H1 (cell line): Measurements from ENCODE around the gene ARNT2. TPM values are rescaled to one million over a fixed set of nuclear protein-coding genes. Genes with fewer than 3 reads are reported as not detected.
A peak's percentile ranks its signal among the peaks of the same experiment; 100 is the strongest.

Experiments used
- CTCF ChIA-PET: fragments of 300-600 bp; sonication (Branson Sonifier 250); formaldehyde crosslinking; loops from one replicate; lab custom pipeline; 2021; ENCODE audit not compliant: partially characterized antibody; lab: Charles Lee
- POLR2A ChIA-PET: fragments of 300-600 bp; sonication (Branson Sonifier 250); formaldehyde crosslinking; loops from one replicate; lab custom pipeline; 2021; ENCODE audit warnings: inconsistent platforms; ENCODE audit not compliant: partially characterized antibody; lab: Charles Lee
- DNase-seq, 2 experiments: peaks; one replicate each; pipeline versions ENCODE4 v3.0.0 to v3.0.0-alpha.2; 2010 to 2022; ENCODE audit warnings: low spot score in 2 of 2, low read depth in 1 of 2, mixed read lengths in 1 of 2
- FAIRE-seq: peaks from 2 replicates; lab custom pipeline; 2011; peaks lifted over from hg19 to GRCh38; lab: Jason Lieb, UNC
- H2AFZ ChIP-seq: 2 replicates; pipeline ENCODE4 v1.8.1; 2012; ENCODE audit warnings: low read length, inconsistent platforms
- H2AK5ac ChIP-seq: 2 replicates; pipeline ENCODE4 v1.6.1; 2013; ENCODE audit warnings: low read depth, low read length
- H2BK120ac ChIP-seq: replicated peaks from 2 replicates; pipeline ENCODE3; 2013; ENCODE audit warnings: low read depth, low read length, inconsistent platforms
- H2BK12ac ChIP-seq: 2 replicates; pipeline ENCODE4 v1.6.1; 2013; ENCODE audit warnings: low read depth, low read length
- H2BK15ac ChIP-seq: 2 replicates; pipeline ENCODE4 v1.6.1; 2013; ENCODE audit warnings: low read length
- H2BK20ac ChIP-seq: 2 replicates; pipeline ENCODE4 v1.6.1; 2013; ENCODE audit warnings: low read length
- H2BK5ac ChIP-seq: 2 replicates; pipeline ENCODE4 v1.6.1; 2013; ENCODE audit warnings: low read depth, low read length
- H3K14ac ChIP-seq: 2 replicates; pipeline ENCODE4 v1.6.1; 2013; ENCODE audit warnings: inconsistent platforms; ENCODE audit not compliant: insufficient read length
- H3K18ac ChIP-seq: 2 replicates; pipeline ENCODE4 v1.6.1; 2013; ENCODE audit warnings: low read length; ENCODE audit errors: extremely low read depth
- H3K23ac ChIP-seq: 2 replicates; pipeline ENCODE4 v1.6.1; 2013; ENCODE audit warnings: inconsistent platforms; ENCODE audit not compliant: insufficient read length
- H3K23me2 ChIP-seq: 2 replicates; pipeline ENCODE4 v1.6.1; 2013; ENCODE audit warnings: low read depth, low read length
- H3K27ac ChIP-seq: 2 replicates; pipeline ENCODE4 v1.6.1; 2011; ENCODE audit warnings: low read depth, low read length, inconsistent platforms
- H3K27me3 ChIP-seq, 4 experiments: replicated peaks in 1 of 4; 1 replicate in 1 of 4; 2 replicates in 3 of 4; pipeline versions ENCODE4 v1.6.1 to v1.8.1; 2011 to 2013; ENCODE audit warnings: low read length in 3 of 4, mild to moderate bottlenecking in 3 of 4, inconsistent platforms in 2 of 4, mixed read lengths in 2 of 4, moderate library complexity in 1 of 4; ENCODE audit not compliant: control insufficient read depth in 3 of 4, insufficient read depth in 3 of 4; ENCODE audit errors: extremely low read depth in 1 of 4
- H3K36me3 ChIP-seq, 4 experiments: 2 replicates each; pipeline versions ENCODE4 v1.6.1 to v1.8.1; 2011 to 2013; ENCODE audit warnings: mild to moderate bottlenecking in 4 of 4, low read length in 3 of 4, moderate library complexity in 2 of 4, control low read depth in 1 of 4, inconsistent platforms in 1 of 4; ENCODE audit not compliant: insufficient read depth in 4 of 4, control insufficient read depth in 2 of 4
- H3K4ac ChIP-seq: replicated peaks from 2 replicates; pipeline ENCODE3; 2013; ENCODE audit warnings: low read length, low read depth, mixed read lengths, inconsistent platforms; ENCODE audit not compliant: insufficient read length
- H3K4me1 ChIP-seq, 4 experiments: replicated peaks in 1 of 4; 1 replicate in 1 of 4; 2 replicates in 3 of 4; pipeline versions ENCODE4 v1.6.1 to v1.8.1; 2011 to 2013; ENCODE audit warnings: low read length in 3 of 4, inconsistent platforms in 2 of 4, mixed read lengths in 1 of 4; ENCODE audit not compliant: insufficient read depth in 4 of 4, control insufficient read depth in 3 of 4
- H3K4me2 ChIP-seq, 2 experiments: 2 replicates each; pipeline versions ENCODE4 v1.6.1 to v1.8.1; 2011 to 2013; ENCODE audit warnings: low read depth in 2 of 2, low read length in 2 of 2, control low read depth in 1 of 2, inconsistent platforms in 1 of 2, mild to moderate bottlenecking in 1 of 2; ENCODE audit not compliant: insufficient read depth in 1 of 2
- H3K4me3 ChIP-seq, 4 experiments: fragments of 200-600, 300-600 bp in 1 of 4; sonication (generic), shearing (Covaris generic), sonication (Bioruptor Twin) in 1 of 4; 2 replicates each; pipeline versions ENCODE4 v1.5.1 to v1.8.1; 2011 to 2016; ENCODE audit warnings: low read length in 4 of 4, low read depth in 3 of 4, control low read depth in 2 of 4, inconsistent platforms in 2 of 4, mild to moderate bottlenecking in 2 of 4, mixed read lengths in 1 of 4, moderate library complexity in 1 of 4; ENCODE audit not compliant: insufficient read depth in 2 of 4; ENCODE audit errors: extremely low read depth in 1 of 4
- H3K56ac ChIP-seq: replicated peaks from 2 replicates; pipeline ENCODE3; 2013; ENCODE audit warnings: low read depth, mild to moderate bottlenecking, mixed read lengths, low read length, inconsistent platforms; ENCODE audit not compliant: insufficient read length
- H3K79me1 ChIP-seq: 2 replicates; pipeline ENCODE4 v1.6.1; 2013; ENCODE audit warnings: low read depth, low read length, control low read depth
- H3K79me2 ChIP-seq, 2 experiments: 2 replicates each; pipeline versions ENCODE4 v1.6.1 to v1.8.1; 2012 to 2013; ENCODE audit warnings: low read length in 2 of 2, mild to moderate bottlenecking in 2 of 2, inconsistent platforms in 1 of 2; ENCODE audit not compliant: insufficient read depth in 2 of 2, control insufficient read depth in 1 of 2
- H3K9ac ChIP-seq, 4 experiments: replicated peaks in 1 of 4; 1 replicate in 1 of 4; 2 replicates in 3 of 4; pipeline versions ENCODE4 v1.6.1 to v1.8.1; 2011 to 2013; ENCODE audit warnings: low read depth in 3 of 4, low read length in 3 of 4, control low read depth in 2 of 4, mild to moderate bottlenecking in 2 of 4, moderate library complexity in 2 of 4, inconsistent platforms in 1 of 4; ENCODE audit errors: extremely low read depth in 1 of 4
- H3K9me3 ChIP-seq, 2 experiments: 2 replicates each; pipeline versions ENCODE4 v1.6.1 to v1.8.1; 2012 to 2013; ENCODE audit warnings: mild to moderate bottlenecking in 2 of 2, moderate library complexity in 2 of 2, control low read depth in 1 of 2, inconsistent platforms in 1 of 2, low read depth in 1 of 2, low read length in 1 of 2, mixed read lengths in 1 of 2; ENCODE audit not compliant: insufficient read depth in 2 of 2
- H4K20me1 ChIP-seq, 2 experiments: replicated peaks in 1 of 2; 2 replicates each; pipeline versions ENCODE3 to v1.8.1; 2011 to 2013; ENCODE audit warnings: inconsistent platforms in 2 of 2, low read length in 2 of 2, mild to moderate bottlenecking in 1 of 2; ENCODE audit not compliant: insufficient read depth in 2 of 2, control insufficient read depth in 1 of 2
- H4K5ac ChIP-seq: 2 replicates; pipeline ENCODE4 v1.6.1; 2013; ENCODE audit warnings: low read length, low read depth, mixed read lengths, inconsistent platforms; ENCODE audit not compliant: insufficient read length
- H4K8ac ChIP-seq: 2 replicates; pipeline ENCODE4 v1.8.0; 2013; ENCODE audit warnings: mild to moderate bottlenecking, moderate library complexity, low read length, inconsistent platforms; ENCODE audit not compliant: insufficient read depth; ENCODE audit errors: extremely low read depth
- H4K91ac ChIP-seq: replicated peaks from 2 replicates; pipeline ENCODE3; 2013; ENCODE audit warnings: low read length, mixed read lengths, inconsistent platforms; ENCODE audit not compliant: insufficient read length
- WGBS, 2 experiments: shearing (Covaris generic) in 1 of 2; methylation state at CpG; one replicate each; pipeline versions ENCODE4 v1.1.6 to v1.1.7; 2013 to 2015; ENCODE audit warnings: low lambda C conversion rate in 2 of 2, mixed read lengths in 2 of 2, inconsistent platforms in 1 of 2, low coverage in 1 of 2, missing lambda C conversion rate in 1 of 2; ENCODE audit not compliant: insufficient replicate concordance in 2 of 2, insufficient coverage in 1 of 2, insufficient read length in 1 of 2; ENCODE audit errors: extremely low coverage in 1 of 2, missing lambda C conversion rate in 1 of 2; 5-methylcytosine and 5-hydroxymethylcytosine counted together
- polyA plus RNA-seq, 7 experiments: library from polyadenylated mRNA; depleted of rRNA in 3 of 7; stranded (reverse) in 5 of 7; unstranded in 2 of 7; fragments of >200 nt in 5 of 7; fragments of 200-250 nt in 2 of 7; gene quantifications; 1 replicate in 5 of 7; 2 replicates in 1 of 7; 4 replicates in 1 of 7; pipeline versions ENCODE4 v1.2.1 to v1.2.3, GENCODE V29; 2011 to 2013; ENCODE audit warnings: missing spikeins in 2 of 7, mixed read lengths in 2 of 7
- total RNA-seq: library from RNA; stranded (reverse); fragmentation: NEBNext Ultra II Directional; extraction: Animal tissue kit (Norgen Biotek cat#: 25700); gene quantifications from 2 replicates; pipeline ENCODE4 v1.2.1, GENCODE V29; 2021

Gene ARNT2
- total and polyA plus RNA-seq, 2 of the 8 experiments (the other 6 are each of a cell fraction or from before 2014, with no cell fraction given), result 9.5 to 14.6 TPM

GRCh38 chr15:80556694-80557367 is 152.6 kb downstream of the ARNT2 start:
- Histone ChIP-seq H4K91ac (no peak overlapping the region), H3K56ac (no peak overlapping the region), H4K20me1 (no peaks in the 10 kb centered on the region), H3K4me3 (no peak overlapping the region), H3K9me3 (no peaks in the 10 kb centered on the region), H3K27ac (no peak overlapping the region), H2AFZ (no peak overlapping the region), H3K79me2 (no peaks in the 10 kb centered on the region), H3K4me2 (no peak overlapping the region), H3K23ac (no peak overlapping the region), H2BK15ac (no peak overlapping the region), H2BK20ac (no peak overlapping the region), H3K23me2 (no peaks in the 10 kb centered on the region; the same call in 1 of the 2 replicates), H2BK12ac (no peak overlapping the region), H3K36me3 (peaks cover 0 to 2% (median 0%) of the 10 kb centered on the region in 4 experiments; a peak in 1 of 8 replicates), H3K79me1 (no peaks in the 10 kb centered on the region), H3K4ac (no peak overlapping the region), H3K4me1 (no peaks in the 10 kb centered on the region), H4K8ac (no peak overlapping the region), H3K18ac (no peak overlapping the region), H3K9ac (no peak overlapping the region), H2BK120ac (no peak overlapping the region), H3K14ac (no peak overlapping the region), H4K5ac (no peak overlapping the region), H2BK5ac (no peak overlapping the region), H3K27me3 (no peaks in the 10 kb centered on the region), H2AK5ac (no peak overlapping the region)
- ChIA-PET CTCF (no interaction called here), POLR2A (no interaction called here)
- WGBS, 2 experiments, result 91% methylated on average over 7 of the region's 7 CpGs; no CpG with 5 or more reads in 1 of the 2 experiments
- FAIRE-seq (no peak), DNase-seq (peak in 1 of 2 experiments; percentile 19)
